B cell (primary cell): ENCODE results near the gene TMOD2. TPM values are rescaled to one million over a fixed set of nuclear protein-coding genes. Genes with fewer than 3 reads are reported as not detected.

ENCODE experiments used
- ATAC-seq: fragments of 200-7000 bp; cut with Tn5 transposase; one replicate; pipeline ENCODE4 v1.10.0; 2021; ENCODE audit warnings: low read depth, mild to moderate bottlenecking, moderate number of reproducible peaks, moderate library complexity
- CTCF ChIA-PET: fragments of 350-600 bp; sonication (Branson Sonifier 250); formaldehyde crosslinking; loops from one replicate; lab custom pipeline; 2021; ENCODE audit warnings: antibody characterized with exemption, inconsistent platforms; lab: Charles Lee
- POLR2A ChIA-PET: fragments of 350-600 bp; sonication (Branson Sonifier 250); formaldehyde crosslinking; loops from one replicate; lab custom pipeline; 2021; ENCODE audit warnings: antibody characterized with exemption; lab: Charles Lee
- DNase-seq: peaks from one replicate; pipeline ENCODE4 v3.0.0; 2013
- H2AFZ ChIP-seq: 2 replicates; pipeline ENCODE4 v1.6.1; 2012; ENCODE audit warnings: mild to moderate bottlenecking, low read depth, low read length; ENCODE audit not compliant: insufficient read depth, poor library complexity, severe bottlenecking
- H3K27ac ChIP-seq, 2 donors: 1 replicate in 1 of 2; 2 replicates in 1 of 2; pipeline ENCODE4 v1.5.1; 2012 to 2013; ENCODE audit warnings: low read length in 2 of 2, mild to moderate bottlenecking in 2 of 2, moderate library complexity in 1 of 2
- H3K27me3 ChIP-seq, 4 experiments: fragments of 200-600 bp in 1 of 4; sonication (generic) in 1 of 4; replicated peaks in 1 of 4; 1 replicate in 2 of 4; 2 replicates in 2 of 4; pipeline versions ENCODE4 v1.6.1 to v1.7.0; 2013 to 2016; ENCODE audit warnings: low read length in 3 of 4, mild to moderate bottlenecking in 2 of 4, mixed read lengths in 1 of 4, moderate library complexity in 1 of 4; ENCODE audit not compliant: insufficient read depth in 4 of 4, control insufficient read depth in 3 of 4; ENCODE audit errors: control extremely low read depth in 1 of 4
- H3K36me3 ChIP-seq, 2 experiments: replicated peaks in 1 of 2; 1 replicate in 1 of 2; 2 replicates in 1 of 2; pipeline versions ENCODE4 v1.6.1 to v1.7.1; 2013; ENCODE audit warnings: low read length in 1 of 2; ENCODE audit not compliant: insufficient read depth in 2 of 2, control insufficient read depth in 1 of 2; ENCODE audit errors: control extremely low read depth in 1 of 2, extremely low read depth in 1 of 2
- H3K4me1 ChIP-seq, 2 donors: fragments of 200-600 bp in 1 of 2; sonication (generic) in 1 of 2; 1 replicate in 1 of 2; 2 replicates in 1 of 2; pipeline versions ENCODE4 v1.5.1 to v1.6.1; 2013 to 2017; ENCODE audit warnings: low read length in 2 of 2; ENCODE audit not compliant: control insufficient read depth in 2 of 2, insufficient read depth in 2 of 2
- H3K4me2 ChIP-seq: replicated peaks from 2 replicates; pipeline ENCODE3; 2012; ENCODE audit warnings: mild to moderate bottlenecking, low read depth, low read length; ENCODE audit not compliant: poor library complexity, severe bottlenecking
- H3K4me3 ChIP-seq, 5 experiments: fragments of 200-600 bp in 1 of 5; sonication (generic) in 1 of 5; 1 replicate in 3 of 5; 2 replicates in 2 of 5; pipeline versions ENCODE4 v1.5.1 to v1.7.0; 2011 to 2016; ENCODE audit warnings: low read length in 4 of 5, mild to moderate bottlenecking in 4 of 5, low read depth in 2 of 5, control low read depth in 1 of 5, moderate library complexity in 1 of 5; ENCODE audit not compliant: insufficient read depth in 1 of 5; ENCODE audit errors: control extremely low read depth in 1 of 5, extremely low read depth in 1 of 5
- H3K79me2 ChIP-seq: fragments of 200-600 bp; sonication (generic); one replicate; pipeline ENCODE4 v1.6.0; 2016; ENCODE audit warnings: low read length; ENCODE audit not compliant: control insufficient read depth, insufficient read depth
- H3K9ac ChIP-seq: fragments of 200-600 bp; sonication (generic); 2 replicates; pipeline ENCODE4 v1.6.1; 2017; ENCODE audit warnings: mild to moderate bottlenecking, low read length, moderate library complexity
- H3K9me3 ChIP-seq, 3 donors: one replicate each; pipeline versions ENCODE4 v1.6.1 to v1.7.1; 2013; ENCODE audit warnings: low read length in 2 of 3; ENCODE audit not compliant: control insufficient read depth in 2 of 3, insufficient read depth in 1 of 3; ENCODE audit errors: control extremely low read depth in 1 of 3
- H4K20me1 ChIP-seq: 2 replicates; pipeline ENCODE4 v1.6.0; 2012; ENCODE audit warnings: mild to moderate bottlenecking, low read length; ENCODE audit not compliant: insufficient read depth, control insufficient read depth, poor library complexity, severe bottlenecking
- H3K27ac Mint-ChIP-seq: one replicate; pipeline ENCODE4 v1.8.0; 2021; ENCODE audit warnings: mixed read lengths
- H3K27me3 Mint-ChIP-seq: one replicate; pipeline ENCODE4 v1.8.0; 2021; ENCODE audit warnings: mixed read lengths
- H3K4me1 Mint-ChIP-seq: one replicate; pipeline ENCODE4 v1.8.0; 2021; ENCODE audit warnings: mixed read lengths
- H3K4me3 Mint-ChIP-seq: one replicate; pipeline ENCODE4 v1.8.0; 2021; ENCODE audit warnings: mixed read lengths
- H3K9me3 Mint-ChIP-seq: one replicate; pipeline ENCODE4 v1.8.0; 2022; ENCODE audit warnings: mixed read lengths; ENCODE audit not compliant: insufficient read depth
- CTCF ChIP-seq: fragments of 200-600 bp; IDR thresholded peaks from one replicate; pipeline ENCODE4 v1.8.0; 2022; ENCODE audit warnings: antibody characterized with exemption, mild to moderate bottlenecking
- EZH2 ChIP-seq: IDR thresholded peaks from 2 replicates; pipeline ENCODE4 v1.6.1; 2012; ENCODE audit warnings: borderline replicate concordance, low read depth, mild to moderate bottlenecking, moderate library complexity, low read length; ENCODE audit not compliant: insufficient read depth, poor library complexity, severe bottlenecking
- WGBS: methylation state at CpG from one replicate; pipeline ENCODE4 v1.1.5; 2013; ENCODE audit warnings: missing lambda C conversion rate; ENCODE audit not compliant: insufficient coverage; 5-methylcytosine and 5-hydroxymethylcytosine counted together
- intact Hi-C: fragments of 100-400 bp; cut with micrococcal nuclease; formaldehyde crosslinking; loops from one replicate; pipeline ENCODE4 v1.10.0; 2022
- polyA plus RNA-seq: library from polyadenylated mRNA; depleted of rRNA; stranded (reverse); fragments of >200 nt; gene quantifications from 2 replicates; pipeline ENCODE4 v1.2.3, GENCODE V29; 2012
- total RNA-seq, 2 donors: library from RNA; stranded (reverse); fragments of 120-200 nt in 1 of 2; gene quantifications; 1 replicate in 1 of 2; 2 replicates in 1 of 2; pipeline versions ENCODE4 v1.2.3 to v1.2.4, GENCODE V29; 2013 to 2022

Gene TMOD2
- total and polyA plus RNA-seq, 2 donors (not counting 1 experiment from before 2014, with no cell fraction given), result 5.7 to 25.9 TPM

- H3K4me2 ChIP-seq, result no peak overlapping the region
- H3K9ac ChIP-seq, result no peak overlapping the region
- intact Hi-C loops, result no loop called here
- H3K27me3 Mint-ChIP-seq, result no peaks in the 10 kb centered on the region
- POLR2A ChIA-PET, result no interaction called here
- no peak overlapping the region for H3K4me3 Mint-ChIP-seq
- peaks cover 77% of the 10 kb centered on the region for H3K79me2 ChIP-seq
- DNase-seq, result no peak
- H3K27ac Mint-ChIP-seq, result no peak overlapping the region
- no peaks in the 10 kb centered on the region for H3K9me3 ChIP-seq
- 80% methylated on average over 1 of the region's 1 CpG for WGBS
- no peak overlapping the region for H3K27ac ChIP-seq
- H3K4me1 ChIP-seq, result peaks cover 4 to 7% of the 10 kb centered on the region in 2 donors
- no peak overlapping the region for H2AFZ ChIP-seq
- H3K4me3 ChIP-seq, result no peak overlapping the region
- H3K9me3 Mint-ChIP-seq, result no peaks in the 10 kb centered on the region
- no peak for ATAC-seq
- CTCF ChIA-PET, result interaction anchor here (2.9 kb wide), 1 partner anchor 34 kb away, joined by 11 read pairs; no protein-coding TSS in a partner anchor
- H3K36me3 ChIP-seq, result peaks cover 0 to 1% of the 10 kb centered on the region in 2 experiments
- H3K27me3 ChIP-seq, result no peaks in the 10 kb centered on the region
- H3K4me1 Mint-ChIP-seq, result peaks cover 58% of the 10 kb centered on the region
- H4K20me1 ChIP-seq, result peaks cover 72% of the 10 kb centered on the region
- TF ChIP-seq EZH2, result no peak
- TF ChIP-seq CTCF, result no peak
Measured at GRCh38 chr15:51855612-51856011, 104.2 kb downstream of the TMOD2 start.

GRCh38 chr15:51856714-51857380 is 105.5 kb downstream of the TMOD2 start:
- Histone ChIP-seq H3K27me3 (no peaks in the 10 kb centered on the region), H3K4me1 (peaks cover 7 to 15% of the 10 kb centered on the region in 2 donors), H2AFZ (no peak overlapping the region), H3K79me2 (peaks cover 71% of the 10 kb centered on the region), H4K20me1 (peaks cover 67% of the 10 kb centered on the region), H3K9me3 (no peaks in the 10 kb centered on the region), H3K36me3 (peaks cover 0 to 1% of the 10 kb centered on the region in 2 experiments), H3K4me2 (no peak overlapping the region), H3K27ac (no peak overlapping the region), H3K4me3 (no peak overlapping the region), H3K9ac (no peak overlapping the region)
- ChIA-PET CTCF (interaction anchor here (2.9 kb wide), 1 partner anchor 32 kb away, joined by 11 read pairs; no protein-coding TSS in a partner anchor), POLR2A (interaction anchor here (0.7 kb wide), 1 partner anchor 49 kb away, joined by 4 read pairs; no protein-coding TSS in a partner anchor)
- no peak for DNase-seq
- no peaks in the 10 kb centered on the region for H3K9me3 Mint-ChIP-seq
- H3K27ac Mint-ChIP-seq, result no peak overlapping the region
- H3K27me3 Mint-ChIP-seq, result no peaks in the 10 kb centered on the region
- intact Hi-C loops, result no loop called here
- no peak overlapping the region for H3K4me3 Mint-ChIP-seq
- peaks cover 62% of the 10 kb centered on the region for H3K4me1 Mint-ChIP-seq
- WGBS, result no CpG with 5 or more reads among the region's 5 CpGs
- no peak for ATAC-seq
- TF ChIP-seq CTCF (no peak), EZH2 (no peak)
